ENCODE results near the gene THBS2. TPM values are rescaled to one million over a fixed set of nuclear protein-coding genes. Genes with fewer than 3 reads are reported as not detected.

THBS2 gene
- total RNA-seq, 3 donors from 2014 or later = 3.7 to 39.1 (median 4.0) TPM

- DNase-seq = no peak
- Histone ChIP-seq H3K36me3 (ENCODE audit: low read depth) (no peaks in the 10 kb centered on the region), H3K9me3 (no peaks in the 10 kb centered on the region), H3K4me1 (ENCODE audit: low read depth) (no peaks in the 10 kb centered on the region), H3K4me3 (no peak overlapping the region)
- intact Hi-C loops (cut with DNase I, micrococcal nuclease) = no loop called here
- TF ChIP-seq CTCF (IDR thresholded peaks at IDR 0.05) = no peak
- ATAC-seq = no peak
Observed at GRCh38 chr6:169233181-169233580, 20.5 kb downstream of the THBS2 start.

- Histone ChIP-seq H3K4me3 (no peak overlapping the region), H3K36me3 (ENCODE audit: low read depth) (no peaks in the 10 kb centered on the region), H3K4me1 (ENCODE audit: low read depth) (no peaks in the 10 kb centered on the region), H3K9me3 (no peaks in the 10 kb centered on the region)
- DNase-seq = no peak
- ATAC-seq = no peak
- intact Hi-C loops (cut with DNase I, micrococcal nuclease) = no loop called here
- no peak for TF ChIP-seq CTCF (IDR thresholded peaks at IDR 0.05)
Observed at GRCh38 chr6:169232507-169232931, 21.1 kb downstream of the THBS2 start.

GRCh38 chr6:169231790-169232506, 21.7 kb downstream of the THBS2 start:
- intact Hi-C loops (cut with DNase I, micrococcal nuclease) = no loop called here
- no peaks in the 10 kb centered on the region for H3K36me3 ChIP-seq (ENCODE audit: low read depth)
- ATAC-seq (no peak), DNase-seq (no peak)
- H3K9me3 ChIP-seq = no peaks in the 10 kb centered on the region
- no peak for TF ChIP-seq CTCF (IDR thresholded peaks at IDR 0.05)
- no peak overlapping the region for H3K4me3 ChIP-seq
- no peaks in the 10 kb centered on the region for H3K4me1 ChIP-seq (ENCODE audit: low read depth)

- ATAC-seq = no peak
- Histone ChIP-seq H3K4me3 (no peak overlapping the region), H3K9me3 (no peaks in the 10 kb centered on the region), H3K4me1 (ENCODE audit: low read depth) (no peaks in the 10 kb centered on the region), H3K36me3 (ENCODE audit: low read depth) (no peaks in the 10 kb centered on the region)
- DNase-seq = no peak
- TF ChIP-seq CTCF (IDR thresholded peaks at IDR 0.05) = no peak
- intact Hi-C loops (cut with DNase I, micrococcal nuclease) = no loop called here
Observed at GRCh38 chr6:169230946-169231789, 22.5 kb downstream of the THBS2 start.

- H3K9me3 ChIP-seq = no peaks in the 10 kb centered on the region
- ATAC-seq = no peak
- no peaks in the 10 kb centered on the region for H3K36me3 ChIP-seq (ENCODE audit: low read depth)
- no peak overlapping the region for H3K4me3 ChIP-seq
- H3K4me1 ChIP-seq (ENCODE audit: low read depth) = no peaks in the 10 kb centered on the region
- no peak for TF ChIP-seq CTCF (IDR thresholded peaks at IDR 0.05)
- intact Hi-C loops (cut with DNase I, micrococcal nuclease) = no loop called here
- DNase-seq = no peak
Observed at GRCh38 chr6:169230322-169230665, 23.4 kb downstream of the THBS2 start.

All from mucosa of descending colon (tissue), 3 donors.